ENCODE measurements around the gene CAMK1. TPM values are rescaled to one million over a fixed set of nuclear protein-coding genes. Genes with fewer than 3 reads are reported as not detected.

Gene CAMK1
- total and polyA plus RNA-seq, 9 of the 15 experiments (the other 6 are each of a cell fraction or from before 2014, with no cell fraction given): 0.23 to 10.7 (median 6.0) TPM

DNA sequence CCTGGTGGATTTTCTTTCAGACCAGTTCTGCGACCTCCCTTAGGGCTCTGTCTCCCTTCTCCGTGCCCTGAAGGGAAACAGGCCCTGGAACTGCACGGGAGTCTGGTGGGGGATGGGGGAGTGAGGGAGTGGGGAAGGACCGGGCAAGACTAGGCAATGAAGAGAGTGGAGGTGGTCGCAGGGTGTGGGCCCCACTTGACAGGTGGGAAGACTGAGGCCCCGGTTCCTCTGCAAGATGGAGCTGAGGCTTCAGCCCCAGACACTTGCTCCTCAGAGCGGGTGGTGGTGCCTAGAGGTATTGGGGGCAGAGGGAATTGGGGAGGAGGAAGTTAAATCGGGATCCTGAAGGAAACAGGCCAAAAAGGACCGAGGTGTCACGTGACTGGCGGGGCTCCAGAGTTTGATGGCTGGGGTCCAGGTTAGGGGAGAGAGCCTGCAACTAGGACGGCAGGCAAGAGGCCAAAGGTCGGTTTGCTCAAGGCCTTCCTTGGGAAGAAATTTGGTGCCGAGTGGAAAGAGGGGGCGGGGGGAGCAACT, 597 bp upstream of the CAMK1 start (continued):
- TF ChIP-seq, protein P1, sequence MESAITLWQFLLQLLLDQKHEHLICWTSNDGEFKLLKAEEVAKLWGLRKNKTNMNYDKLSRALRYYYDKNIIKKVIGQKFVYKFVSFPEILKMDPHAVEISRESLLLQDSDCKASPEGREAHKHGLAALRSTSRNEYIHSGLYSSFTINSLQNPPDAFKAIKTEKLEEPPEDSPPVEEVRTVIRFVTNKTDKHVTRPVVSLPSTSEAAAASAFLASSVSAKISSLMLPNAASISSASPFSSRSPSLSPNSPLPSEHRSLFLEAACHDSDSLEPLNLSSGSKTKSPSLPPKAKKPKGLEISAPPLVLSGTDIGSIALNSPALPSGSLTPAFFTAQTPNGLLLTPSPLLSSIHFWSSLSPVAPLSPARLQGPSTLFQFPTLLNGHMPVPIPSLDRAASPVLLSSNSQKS (CRISPR knock-in tag; IDR thresholded peaks at IDR 0.05): no peak
- TF ChIP-seq SP2 (IDR thresholded peaks at IDR 0.05; ENCODE audit: extremely low read depth, low read depth, low read length, poor library complexity, severe bottlenecking) (no peak), BRF1 (IDR thresholded peaks at IDR 0.05; ENCODE audit: borderline replicate concordance, extremely low read depth, insufficient read length) (no peak), FOXM1 (IDR thresholded peaks at IDR 0.05; ENCODE audit: low read depth) (no peak), FOXM1 (CRISPR knock-in tag; IDR thresholded peaks at IDR 0.05; ENCODE audit: low read depth) (no peak), EGR1 (conservative IDR thresholded peaks at IDR 0.05) (no peak), HCFC1 (IDR thresholded peaks at IDR 0.05; ENCODE audit: low read depth, low read length) (no peak), YY1 (IDR thresholded peaks at IDR 0.05; ENCODE audit: borderline replicate concordance in 1 of 3, control insufficient read depth in 1 of 3, extremely low read depth in 1 of 3, insufficient read depth in 3 of 3, insufficient read length in 1 of 3, insufficient replicate concordance in 2 of 3, low read depth in 1 of 3, low read length in 2 of 3) (no peak), NFIX (CRISPR knock-in tag; IDR thresholded peaks at IDR 0.05; ENCODE audit: low read depth) (no peak), HOXB6 (CRISPR knock-in tag; IDR thresholded peaks at IDR 0.05; ENCODE audit: borderline replicate concordance) (no peak), CBX3 (IDR thresholded peaks at IDR 0.05; ENCODE audit: borderline replicate concordance in 1 of 2, low read length in 2 of 2) (no peak), ZNF77 (CRISPR knock-in tag; IDR thresholded peaks at IDR 0.05) (no peak)
- TF ChIP-seq, protein P2, sequence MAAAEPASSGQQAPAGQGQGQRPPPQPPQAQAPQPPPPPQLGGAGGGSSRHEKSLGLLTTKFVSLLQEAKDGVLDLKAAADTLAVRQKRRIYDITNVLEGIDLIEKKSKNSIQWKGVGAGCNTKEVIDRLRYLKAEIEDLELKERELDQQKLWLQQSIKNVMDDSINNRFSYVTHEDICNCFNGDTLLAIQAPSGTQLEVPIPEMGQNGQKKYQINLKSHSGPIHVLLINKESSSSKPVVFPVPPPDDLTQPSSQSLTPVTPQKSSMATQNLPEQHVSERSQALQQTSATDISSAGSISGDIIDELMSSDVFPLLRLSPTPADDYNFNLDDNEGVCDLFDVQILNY (CRISPR knock-in tag; IDR thresholded peaks at IDR 0.05): no peak
- TF ChIP-seq, protein P3, sequence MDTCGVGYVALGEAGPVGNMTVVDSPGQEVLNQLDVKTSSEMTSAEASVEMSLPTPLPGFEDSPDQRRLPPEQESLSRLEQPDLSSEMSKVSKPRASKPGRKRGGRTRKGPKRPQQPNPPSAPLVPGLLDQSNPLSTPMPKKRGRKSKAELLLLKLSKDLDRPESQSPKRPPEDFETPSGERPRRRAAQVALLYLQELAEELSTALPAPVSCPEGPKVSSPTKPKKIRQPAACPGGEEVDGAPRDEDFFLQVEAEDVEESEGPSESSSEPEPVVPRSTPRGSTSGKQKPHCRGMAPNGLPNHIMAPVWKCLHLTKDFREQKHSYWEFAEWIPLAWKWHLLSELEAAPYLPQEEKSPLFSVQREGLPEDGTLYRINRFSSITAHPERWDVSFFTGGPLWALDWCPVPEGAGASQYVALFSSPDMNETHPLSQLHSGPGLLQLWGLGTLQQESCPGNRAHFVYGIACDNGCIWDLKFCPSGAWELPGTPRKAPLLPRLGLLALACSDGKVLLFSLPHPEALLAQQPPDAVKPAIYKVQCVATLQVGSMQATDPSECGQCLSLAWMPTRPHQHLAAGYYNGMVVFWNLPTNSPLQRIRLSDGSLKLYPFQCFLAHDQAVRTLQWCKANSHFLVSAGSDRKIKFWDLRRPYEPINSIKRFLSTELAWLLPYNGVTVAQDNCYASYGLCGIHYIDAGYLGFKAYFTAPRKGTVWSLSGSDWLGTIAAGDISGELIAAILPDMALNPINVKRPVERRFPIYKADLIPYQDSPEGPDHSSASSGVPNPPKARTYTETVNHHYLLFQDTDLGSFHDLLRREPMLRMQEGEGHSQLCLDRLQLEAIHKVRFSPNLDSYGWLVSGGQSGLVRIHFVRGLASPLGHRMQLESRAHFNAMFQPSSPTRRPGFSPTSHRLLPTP (IDR thresholded peaks at IDR 0.05; ENCODE audit: borderline replicate concordance, extremely low read depth, insufficient read length): no peak
- TF ChIP-seq, protein P4, sequence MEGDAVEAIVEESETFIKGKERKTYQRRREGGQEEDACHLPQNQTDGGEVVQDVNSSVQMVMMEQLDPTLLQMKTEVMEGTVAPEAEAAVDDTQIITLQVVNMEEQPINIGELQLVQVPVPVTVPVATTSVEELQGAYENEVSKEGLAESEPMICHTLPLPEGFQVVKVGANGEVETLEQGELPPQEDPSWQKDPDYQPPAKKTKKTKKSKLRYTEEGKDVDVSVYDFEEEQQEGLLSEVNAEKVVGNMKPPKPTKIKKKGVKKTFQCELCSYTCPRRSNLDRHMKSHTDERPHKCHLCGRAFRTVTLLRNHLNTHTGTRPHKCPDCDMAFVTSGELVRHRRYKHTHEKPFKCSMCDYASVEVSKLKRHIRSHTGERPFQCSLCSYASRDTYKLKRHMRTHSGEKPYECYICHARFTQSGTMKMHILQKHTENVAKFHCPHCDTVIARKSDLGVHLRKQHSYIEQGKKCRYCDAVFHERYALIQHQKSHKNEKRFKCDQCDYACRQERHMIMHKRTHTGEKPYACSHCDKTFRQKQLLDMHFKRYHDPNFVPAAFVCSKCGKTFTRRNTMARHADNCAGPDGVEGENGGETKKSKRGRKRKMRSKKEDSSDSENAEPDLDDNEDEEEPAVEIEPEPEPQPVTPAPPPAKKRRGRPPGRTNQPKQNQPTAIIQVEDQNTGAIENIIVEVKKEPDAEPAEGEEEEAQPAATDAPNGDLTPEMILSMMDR (IDR thresholded peaks at IDR 0.05 in 2 of 3, conservative IDR thresholded peaks at IDR 0.05 in 1 of 3; ENCODE audit: insufficient read depth in 2 of 3, low read depth in 1 of 3, low read length in 3 of 3): no peak
- TF ChIP-seq, protein P5, sequence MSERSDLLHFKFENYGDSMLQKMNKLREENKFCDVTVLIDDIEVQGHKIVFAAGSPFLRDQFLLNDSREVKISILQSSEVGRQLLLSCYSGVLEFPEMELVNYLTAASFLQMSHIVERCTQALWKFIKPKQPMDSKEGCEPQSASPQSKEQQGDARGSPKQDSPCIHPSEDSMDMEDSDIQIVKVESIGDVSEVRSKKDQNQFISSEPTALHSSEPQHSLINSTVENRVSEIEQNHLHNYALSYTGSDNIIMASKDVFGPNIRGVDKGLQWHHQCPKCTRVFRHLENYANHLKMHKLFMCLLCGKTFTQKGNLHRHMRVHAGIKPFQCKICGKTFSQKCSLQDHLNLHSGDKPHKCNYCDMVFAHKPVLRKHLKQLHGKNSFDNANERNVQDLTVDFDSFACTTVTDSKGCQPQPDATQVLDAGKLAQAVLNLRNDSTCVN (CRISPR knock-in tag; IDR thresholded peaks at IDR 0.05): no peak
